CD4-positive, alpha-beta T cell (primary cell): Measurements from ENCODE around the gene NXN. TPM values are rescaled to one million over a fixed set of nuclear protein-coding genes. Genes with fewer than 3 reads are reported as not detected.

Experiments
- ATAC-seq: fragments of 200-7000 bp; cut with Tn5 transposase; one replicate; pipeline ENCODE4 v1.10.0; 2022; ENCODE audit warnings: mild to moderate bottlenecking; ENCODE audit not compliant: poor library complexity
- CTCF ChIA-PET: fragments of 350-600 bp; sonication (Branson Sonifier 250); formaldehyde crosslinking; loops from one replicate; lab custom pipeline; 2021; ENCODE audit warnings: antibody characterized with exemption, inconsistent platforms; lab: Charles Lee
- POLR2A ChIA-PET: fragments of 350-600 bp; sonication (Branson Sonifier 250); formaldehyde crosslinking; loops from one replicate; lab custom pipeline; 2021; ENCODE audit warnings: antibody characterized with exemption, inconsistent platforms; lab: Charles Lee
- DNase-seq, 14 experiments: peaks; one replicate each; pipeline ENCODE4 v3.0.0-alpha.2; 2013 to 2020; ENCODE audit warnings: mixed read lengths in 2 of 14
- H3K27ac ChIP-seq, 2 donors: one replicate each; pipeline versions ENCODE4 v1.5.1 to v1.7.0; 2013; ENCODE audit warnings: low read length in 2 of 2, low read depth in 1 of 2, mild to moderate bottlenecking in 1 of 2
- H3K27me3 ChIP-seq, 2 experiments: 1 replicate in 1 of 2; 2 replicates in 1 of 2; pipeline versions ENCODE4 v1.6.1 to v1.7.0; 2013; ENCODE audit warnings: low read length in 2 of 2, control low read depth in 1 of 2, mild to moderate bottlenecking in 1 of 2, moderate library complexity in 1 of 2; ENCODE audit not compliant: insufficient read depth in 2 of 2, control insufficient read depth in 1 of 2
- H3K36me3 ChIP-seq: one replicate; pipeline ENCODE4 v1.6.1; 2013; ENCODE audit warnings: low read length, control low read depth; ENCODE audit not compliant: insufficient read depth
- H3K4me1 ChIP-seq: one replicate; pipeline ENCODE4 v1.6.1; 2013; ENCODE audit warnings: low read length, control low read depth; ENCODE audit not compliant: insufficient read depth
- H3K4me3 ChIP-seq: one replicate; pipeline ENCODE4 v1.5.1; 2013; ENCODE audit warnings: mild to moderate bottlenecking, low read length, moderate library complexity
- H3K9me3 ChIP-seq, 2 experiments: 1 replicate in 1 of 2; 2 replicates in 1 of 2; pipeline versions ENCODE4 v1.6.1 to v1.7.0; 2013; ENCODE audit warnings: low read length in 2 of 2, mild to moderate bottlenecking in 2 of 2, control low read depth in 1 of 2, moderate library complexity in 1 of 2; ENCODE audit not compliant: control insufficient read depth in 1 of 2, insufficient read depth in 1 of 2
- H3K27ac Mint-ChIP-seq: one replicate; pipeline ENCODE4 v1.8.0; 2020; ENCODE audit warnings: mixed read lengths
- H3K27me3 Mint-ChIP-seq: one replicate; pipeline ENCODE4 v1.8.0; 2021; ENCODE audit warnings: mixed read lengths
- H3K36me3 Mint-ChIP-seq: one replicate; pipeline ENCODE4 v1.8.0; 2021; ENCODE audit warnings: low read depth, mixed read lengths
- H3K4me1 Mint-ChIP-seq: one replicate; pipeline ENCODE4 v1.8.0; 2021; ENCODE audit warnings: low read depth, mixed read lengths
- H3K4me3 Mint-ChIP-seq: one replicate; pipeline ENCODE4 v1.8.0; 2020; ENCODE audit warnings: mild to moderate bottlenecking, mixed read lengths
- H3K9me3 Mint-ChIP-seq: one replicate; pipeline ENCODE4 v1.8.0; 2020; ENCODE audit warnings: mixed read lengths
- CTCF ChIP-seq: fragments of 200-600 bp; IDR thresholded peaks from one replicate; pipeline ENCODE4 v1.8.0; 2022; ENCODE audit warnings: antibody characterized with exemption, mild to moderate bottlenecking
- intact Hi-C, 2 experiments: fragments of 100-400 bp; cut with DNase I in 1 of 2; cut with micrococcal nuclease in 1 of 2; formaldehyde crosslinking; loops; one replicate each; pipeline versions ENCODE4 v1.15.1 to v1.9.0; 2023 to 2025; cut with DNase I, micrococcal nuclease
- total RNA-seq, 174 experiments: library from RNA in 2 of 174; stranded (reverse) in 2 of 174; gene quantifications; one replicate each; pipeline ENCODE4 v1.2.3 and lab custom pipeline; 2021 to 2026

The NXN gene
- total RNA-seq, 2 experiments from 2014 or later: 0.80 to 0.98 TPM

GRCh38 chr17:1021147-1021546, 41.6 kb upstream of the NXN start:
- intact Hi-C loops: no loop called here
- H3K36me3 Mint-ChIP-seq: peaks cover 10% of the 10 kb centered on the region
- ATAC-seq (no peak), DNase-seq (no peak)
- no peaks in the 10 kb centered on the region for H3K27me3 Mint-ChIP-seq
- Histone ChIP-seq H3K4me1 (no peaks in the 10 kb centered on the region), H3K27me3 (no peaks in the 10 kb centered on the region), H3K27ac (no peak overlapping the region), H3K4me3 (no peak overlapping the region), H3K9me3 (no peaks in the 10 kb centered on the region), H3K36me3 (peaks cover 13% of the 10 kb centered on the region)
- H3K27ac Mint-ChIP-seq: no peak overlapping the region
- ChIA-PET CTCF (no interaction called here), POLR2A (no interaction called here)
- H3K4me1 Mint-ChIP-seq: no peaks in the 10 kb centered on the region
- no peaks in the 10 kb centered on the region for H3K9me3 Mint-ChIP-seq
- no peak overlapping the region for H3K4me3 Mint-ChIP-seq
- TF ChIP-seq CTCF: no peak

- Mint-ChIP-seq H3K4me1 (no peaks in the 10 kb centered on the region), H3K36me3 (no peaks in the 10 kb centered on the region), H3K27ac (no peak overlapping the region), H3K4me3 (no peak overlapping the region), H3K27me3 (no peaks in the 10 kb centered on the region), H3K9me3 (no peaks in the 10 kb centered on the region)
- Histone ChIP-seq H3K36me3 (peaks cover 13% of the 10 kb centered on the region), H3K4me3 (no peak overlapping the region), H3K27me3 (no peaks in the 10 kb centered on the region), H3K4me1 (no peaks in the 10 kb centered on the region), H3K27ac (no peak overlapping the region), H3K9me3 (no peaks in the 10 kb centered on the region)
- DNase-seq (no peak), ATAC-seq (no peak)
- TF ChIP-seq CTCF: no peak
- ChIA-PET CTCF (no interaction called here), POLR2A (no interaction called here)
- intact Hi-C loops: no loop called here
Observed at GRCh38 chr17:1019451-1019850, 39.9 kb upstream of the NXN start.

GRCh38 chr17:1018547-1018946, 39.0 kb upstream of the NXN start:
- no peaks in the 10 kb centered on the region for H3K9me3 ChIP-seq
- ChIA-PET POLR2A (no interaction called here), CTCF (no interaction called here)
- no peaks in the 10 kb centered on the region for H3K4me1 ChIP-seq
- Mint-ChIP-seq H3K4me1 (no peaks in the 10 kb centered on the region), H3K36me3 (peaks cover 3% of the 10 kb centered on the region), H3K9me3 (no peaks in the 10 kb centered on the region), H3K27me3 (no peaks in the 10 kb centered on the region), H3K27ac (no peak overlapping the region), H3K4me3 (no peak overlapping the region)
- H3K27me3 ChIP-seq: no peaks in the 10 kb centered on the region
- H3K36me3 ChIP-seq: peaks cover 13% of the 10 kb centered on the region
- TF ChIP-seq CTCF: no peak
- intact Hi-C loops: no loop called here
- no peak for DNase-seq
- H3K27ac ChIP-seq: no peak overlapping the region
- ATAC-seq: no peak
- no peak overlapping the region for H3K4me3 ChIP-seq
